GM21717 (cell line): ENCODE measurements around the gene LARP1B.
"Not testable (repeated sequence)": the region's sequence is repeated elsewhere in the genome, so short reads cannot be mapped to it uniquely, and the experiment has no call there.

Experiments used
- ATAC-seq: cut with Tn5 transposase; IDR thresholded peaks from one replicate; pipeline ENCODE4 v1.9.1; 2021; ENCODE audit warnings: mild to moderate bottlenecking, moderate library complexity; ENCODE audit not compliant: unreplicated experiment

LARP1B gene

DNA sequence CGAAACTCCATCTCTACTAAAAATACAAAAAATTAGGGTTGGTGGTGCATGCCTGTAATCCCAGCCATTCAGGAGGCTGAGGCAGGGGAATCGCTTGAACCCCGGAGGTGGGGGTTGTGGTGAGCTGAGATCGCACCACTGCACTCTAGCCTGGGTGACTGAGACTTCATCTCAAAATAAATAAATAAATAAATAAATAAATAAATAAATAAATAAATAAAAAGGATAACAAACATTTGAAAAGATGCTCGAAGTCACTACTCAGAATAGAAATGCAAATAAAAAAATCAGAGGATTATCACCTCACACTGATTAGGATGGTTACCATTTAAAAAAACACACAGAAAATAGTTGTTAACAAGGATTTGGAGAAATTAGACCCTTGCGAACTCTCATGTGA is 73.8 kb downstream of the LARP1B start:
- no peak for ATAC-seq

DNA sequence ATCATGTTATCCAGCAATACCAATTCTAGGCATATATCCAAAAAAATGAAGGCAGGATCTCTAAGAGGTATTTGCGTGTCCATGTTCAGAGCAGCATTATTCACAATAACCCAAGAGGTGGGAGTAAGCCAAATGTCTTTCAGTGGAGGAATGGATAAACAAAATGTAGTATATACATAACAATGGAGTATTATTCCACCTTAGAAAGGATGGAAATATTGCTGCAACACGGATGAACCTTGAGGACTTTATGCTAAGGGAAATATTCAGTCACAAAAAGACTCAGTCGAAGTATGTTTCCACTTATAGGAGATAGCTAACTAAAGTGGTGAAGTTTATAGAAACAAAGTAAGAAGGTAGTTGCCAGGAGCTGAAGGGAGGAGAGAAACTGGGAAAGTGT is 74.3 kb downstream of the LARP1B start:
- no peak for ATAC-seq

DNA sequence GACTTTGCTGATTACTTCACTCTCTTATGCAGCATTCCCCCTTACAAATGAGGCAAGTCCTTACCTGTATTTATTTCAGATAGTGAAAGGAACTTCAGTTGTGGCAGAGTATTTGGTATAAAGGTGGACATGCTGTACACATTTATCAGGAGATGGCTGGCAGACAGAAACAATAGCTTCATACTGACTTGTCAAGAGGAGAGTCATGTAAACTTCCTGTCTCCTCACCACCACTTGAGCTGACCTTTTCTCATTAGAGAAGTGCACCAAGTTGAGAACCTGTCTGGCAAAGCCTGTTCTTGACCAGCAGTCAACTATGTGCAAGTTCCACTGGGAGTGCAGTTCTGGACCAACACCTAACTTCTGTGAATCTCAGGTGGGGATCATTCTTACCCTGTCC is 80.8 kb downstream of the LARP1B start:
- no peak for ATAC-seq

DNA sequence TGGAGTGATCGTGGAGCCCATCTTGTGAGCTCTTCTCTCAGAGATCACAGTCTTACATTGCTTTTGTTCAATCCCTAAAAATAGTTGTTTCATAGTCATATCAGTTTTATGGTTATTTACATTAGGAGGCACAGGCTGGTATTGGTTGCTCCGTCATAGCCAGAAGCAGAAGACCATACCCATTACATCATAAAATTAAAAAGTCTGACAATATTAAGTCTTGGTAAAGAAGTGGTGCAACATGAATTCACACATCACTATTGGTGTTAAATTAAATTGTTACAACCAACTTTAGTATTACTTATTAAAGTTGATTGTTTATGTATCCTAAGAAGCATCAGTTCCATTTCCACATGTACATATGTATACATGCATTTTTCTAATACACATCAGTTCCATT is 84.6 kb downstream of the LARP1B start:
- no peak for ATAC-seq

DNA sequence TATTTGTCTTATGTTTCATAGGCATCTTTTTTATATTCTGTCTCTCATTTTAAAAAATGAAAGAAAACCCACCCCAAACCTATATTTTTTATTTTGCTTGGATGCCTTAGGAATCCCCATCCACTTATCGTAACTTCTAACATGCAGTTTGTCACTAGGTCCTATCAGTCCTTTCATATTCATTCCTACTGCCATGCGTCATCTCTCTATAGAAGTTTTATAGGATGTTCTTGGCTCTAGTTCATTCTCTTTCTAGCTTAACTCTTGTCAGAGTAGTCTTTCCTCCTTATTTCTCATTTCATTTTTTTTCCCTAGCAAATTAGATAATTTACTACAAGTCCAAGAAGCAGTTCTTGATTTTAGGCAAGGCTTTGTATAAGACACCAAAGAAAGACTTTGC is 92.7 kb downstream of the LARP1B start:
- no peak for ATAC-seq

DNA sequence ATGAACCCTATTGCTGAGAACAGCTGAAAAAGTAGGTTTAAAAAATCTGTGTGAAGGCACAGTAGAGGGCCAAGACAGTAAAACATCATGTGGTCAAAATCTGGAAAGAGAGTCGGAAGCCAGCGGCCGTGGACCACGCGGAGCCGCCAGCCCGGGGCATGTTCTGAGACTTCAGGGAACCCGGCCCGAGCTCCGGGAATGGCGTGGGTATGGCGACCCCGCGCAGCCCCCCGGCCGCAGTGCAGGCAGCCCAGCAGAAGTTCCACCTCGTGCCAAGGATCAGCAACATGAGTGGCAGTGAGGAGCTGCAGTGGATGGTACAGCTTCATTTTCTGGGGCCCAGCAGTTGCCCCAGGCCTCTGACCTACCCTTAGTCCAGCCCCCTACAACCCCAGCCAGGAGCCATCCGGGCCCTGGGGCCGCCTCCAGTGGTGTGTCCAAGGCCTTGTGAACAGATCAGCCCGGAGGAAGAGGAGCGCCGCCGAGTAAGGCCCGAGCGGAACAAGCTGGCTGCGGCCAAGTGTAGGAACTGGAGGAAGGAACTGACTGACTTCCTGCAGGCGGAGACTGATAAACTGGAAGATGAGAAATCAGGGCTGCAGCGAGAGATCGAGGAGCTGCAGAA is 94.2 kb downstream of the LARP1B start:
- ATAC-seq, result no peak

DNA sequence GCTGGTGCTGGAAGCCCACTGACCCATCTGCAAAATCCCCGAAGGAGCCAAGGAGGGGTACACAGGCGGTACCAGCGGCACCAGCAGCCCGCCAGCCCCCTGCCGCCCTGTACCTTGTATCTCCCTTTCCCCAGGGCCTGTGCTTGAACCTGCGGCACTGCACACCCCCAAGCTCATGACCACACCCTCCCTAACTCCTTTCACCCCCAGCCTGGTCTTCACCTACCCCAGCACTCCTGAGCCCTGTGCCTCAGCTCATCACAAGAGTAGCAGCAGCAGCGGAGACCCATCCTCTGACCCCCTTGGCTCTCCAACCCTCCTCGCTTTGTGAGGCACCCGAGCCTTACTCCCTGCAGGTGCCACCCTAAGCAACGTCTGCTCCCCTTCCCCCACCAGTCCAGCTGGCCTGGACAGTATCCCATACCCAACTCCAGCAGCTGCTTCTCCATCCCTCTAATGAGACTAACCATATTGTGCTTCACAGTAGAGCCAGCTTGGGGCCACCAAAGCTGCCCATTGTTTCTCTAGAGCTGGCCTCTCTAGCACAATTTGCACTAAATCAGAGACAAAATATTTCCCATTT is 94.9 kb downstream of the LARP1B start:
- ATAC-seq, result no peak

DNA sequence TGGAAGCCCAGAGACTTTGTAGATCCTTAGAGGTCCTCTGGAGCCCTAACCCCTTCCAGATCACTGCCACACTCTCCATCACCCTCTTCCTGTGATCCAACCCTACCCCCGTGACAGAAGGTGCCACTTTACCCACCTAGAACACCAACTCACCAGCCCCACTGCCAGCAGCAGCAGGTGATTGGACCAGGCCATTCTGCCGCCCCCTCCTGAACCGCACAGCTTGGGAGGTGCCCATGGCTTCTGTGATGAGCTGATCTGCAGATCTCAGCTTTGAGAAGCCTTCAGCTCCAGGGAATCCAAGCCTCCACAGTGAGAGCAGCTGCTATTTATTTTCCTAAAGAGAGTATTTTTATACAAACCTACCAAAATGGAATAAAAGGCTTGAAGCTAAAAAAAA is 95.4 kb downstream of the LARP1B start:
- not testable (repeated sequence) for ATAC-seq

DNA sequence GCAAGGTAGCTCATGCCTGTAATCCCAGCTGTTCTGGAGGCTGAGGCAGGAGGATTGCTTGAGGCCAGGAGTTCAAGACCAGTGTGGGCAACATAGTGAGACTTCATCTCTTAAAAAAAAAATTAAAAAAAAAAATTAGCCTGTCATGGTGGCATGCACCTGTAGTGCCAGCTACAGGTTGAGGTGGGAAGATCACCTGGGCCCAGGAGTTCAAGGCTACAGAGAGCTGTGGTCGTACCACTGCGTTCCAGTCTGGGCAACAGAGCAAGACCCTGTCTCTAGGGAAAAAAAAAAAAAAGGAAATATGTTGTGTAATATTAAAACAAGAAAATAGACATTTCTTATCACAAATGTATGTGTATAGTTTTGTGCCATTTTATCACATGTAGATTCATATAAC is 97.8 kb downstream of the LARP1B start:
- no peak for ATAC-seq

DNA sequence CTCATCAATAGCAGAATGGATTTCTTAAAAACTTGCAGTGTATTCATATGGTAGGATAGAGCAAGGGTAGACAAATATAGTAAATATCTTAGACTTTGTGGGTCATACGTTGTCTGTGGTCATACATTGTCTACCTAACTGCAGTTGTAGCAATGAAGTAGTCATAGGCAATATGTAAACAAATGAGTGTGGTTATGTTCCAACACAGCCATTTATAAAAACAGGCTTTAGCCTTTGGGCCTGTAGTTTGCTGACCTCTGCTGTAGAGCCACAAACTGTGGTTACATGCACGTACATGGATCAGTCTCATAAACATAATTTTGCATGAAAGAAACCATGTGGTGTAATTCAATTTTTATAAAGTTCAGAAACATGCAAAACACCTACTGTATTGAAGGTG is 98.9 kb downstream of the LARP1B start:
- ATAC-seq, result no peak

DNA sequence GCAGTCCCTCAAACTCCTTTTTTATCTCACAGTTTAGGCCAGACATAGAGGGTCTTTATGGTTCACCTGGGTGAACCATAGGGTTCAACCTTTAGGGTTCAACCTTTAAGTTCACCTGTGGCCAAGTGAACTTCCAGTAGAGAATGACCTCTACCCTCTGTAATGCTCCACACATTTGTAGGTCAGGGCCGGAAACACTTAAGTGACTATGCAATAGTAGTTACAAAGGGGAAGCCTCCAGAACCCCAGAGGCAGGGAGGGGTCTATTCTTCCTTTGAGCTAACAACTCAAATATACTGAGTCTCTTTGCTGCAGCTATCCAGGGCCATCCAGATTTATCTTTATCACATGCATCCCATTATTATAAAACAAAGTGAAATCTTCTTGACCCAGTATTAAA is 100.0 kb downstream of the LARP1B start:
- ATAC-seq, result no peak

DNA sequence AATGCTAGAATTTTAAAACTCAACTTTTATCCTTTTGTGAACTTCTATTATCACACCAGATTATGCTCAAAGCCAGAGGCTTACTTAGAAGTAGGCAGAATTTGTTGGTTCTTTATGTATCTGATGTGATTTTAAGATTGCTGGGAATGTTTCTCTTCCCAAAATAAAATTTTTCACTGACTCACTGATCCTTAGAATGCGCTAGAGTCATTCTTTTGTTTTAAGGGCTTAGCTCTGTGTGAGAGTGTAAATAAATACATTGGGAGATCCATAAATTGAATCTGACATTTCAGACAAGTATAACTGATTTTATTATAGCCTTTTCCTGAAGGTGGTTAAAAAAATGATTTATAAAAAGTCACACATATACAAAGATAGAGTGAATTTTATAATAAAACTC is 101.3 kb downstream of the LARP1B start:
- no peak for ATAC-seq

DNA sequence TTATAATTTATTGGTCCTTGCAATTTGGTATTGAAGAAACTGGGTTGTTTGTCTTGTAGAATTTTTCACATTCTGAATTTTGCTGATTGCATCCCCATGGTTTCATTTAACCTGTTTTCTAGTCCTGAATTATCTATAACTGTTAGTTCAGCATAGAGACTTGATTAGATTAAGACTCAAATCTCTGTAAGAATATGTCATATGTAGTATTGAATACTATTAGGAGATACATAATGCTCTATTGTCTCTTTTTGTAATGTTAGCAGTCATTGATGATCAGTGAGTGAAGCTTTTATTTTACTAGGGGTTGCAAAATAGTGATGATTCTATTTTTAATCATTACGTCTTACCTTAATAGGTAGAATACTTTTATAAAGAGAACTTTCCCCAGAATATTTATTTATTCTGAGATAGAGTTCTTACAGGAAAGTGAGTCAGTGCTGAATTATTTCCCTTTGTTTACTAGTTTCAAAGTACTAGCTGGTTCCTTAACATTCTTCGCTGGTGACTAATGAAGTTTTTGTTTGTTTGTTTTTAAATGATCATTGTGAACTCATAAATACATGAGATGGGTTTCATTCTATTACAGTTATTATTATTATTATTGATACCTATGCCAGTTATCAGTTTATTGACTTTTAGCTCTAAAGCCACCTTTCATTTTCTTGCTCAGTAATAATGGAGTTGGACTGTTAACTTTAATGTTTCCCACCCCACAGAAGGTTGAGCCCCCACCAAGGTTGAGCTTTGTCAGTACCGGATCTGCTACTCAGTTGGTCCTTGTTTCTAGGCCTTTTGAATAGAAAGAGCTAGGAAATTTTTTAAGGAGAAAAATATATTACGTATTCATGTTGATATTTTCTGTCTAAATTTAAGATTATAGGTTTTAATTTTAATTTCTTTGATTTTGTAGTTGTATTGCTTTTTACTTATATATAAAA is 102.3 kb downstream of the LARP1B start:
- ATAC-seq, result no peak

DNA sequence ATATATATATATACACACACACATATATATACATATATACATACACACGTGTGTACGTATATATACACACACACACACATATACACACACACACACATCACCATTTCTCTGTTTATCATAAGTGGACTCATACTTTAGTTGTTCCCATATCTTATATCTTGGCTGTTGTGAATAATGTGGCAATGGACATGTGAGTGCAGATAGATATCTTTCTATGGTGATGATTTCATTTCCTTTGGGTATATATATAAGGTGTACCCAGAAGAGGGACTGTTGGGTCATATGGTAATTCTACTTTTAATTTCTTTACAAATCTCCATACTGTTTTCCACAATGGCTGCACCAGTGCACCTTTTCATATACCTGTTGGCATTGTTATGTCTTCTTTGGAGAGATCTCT is 105.9 kb downstream of the LARP1B start:
- no peak for ATAC-seq

DNA sequence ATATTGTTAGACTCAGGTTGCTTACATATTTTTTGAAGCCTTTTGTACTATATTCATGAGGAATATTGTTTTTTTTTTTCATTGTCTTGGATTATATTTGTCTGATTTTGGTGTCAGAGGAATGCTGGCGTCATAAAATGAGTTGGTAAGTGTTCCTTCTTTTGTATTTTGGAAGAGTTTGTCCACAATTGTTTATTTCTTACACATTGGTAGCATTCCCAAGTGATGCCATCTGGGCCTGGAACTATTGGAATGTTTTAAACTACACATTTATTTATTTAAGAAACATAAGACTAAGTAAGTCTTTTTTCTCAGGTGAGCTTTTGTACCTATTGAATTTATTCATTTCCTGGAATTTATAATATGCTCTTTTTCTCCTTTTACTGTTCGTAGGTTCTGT is 107.6 kb downstream of the LARP1B start:
- no peak for ATAC-seq

DNA sequence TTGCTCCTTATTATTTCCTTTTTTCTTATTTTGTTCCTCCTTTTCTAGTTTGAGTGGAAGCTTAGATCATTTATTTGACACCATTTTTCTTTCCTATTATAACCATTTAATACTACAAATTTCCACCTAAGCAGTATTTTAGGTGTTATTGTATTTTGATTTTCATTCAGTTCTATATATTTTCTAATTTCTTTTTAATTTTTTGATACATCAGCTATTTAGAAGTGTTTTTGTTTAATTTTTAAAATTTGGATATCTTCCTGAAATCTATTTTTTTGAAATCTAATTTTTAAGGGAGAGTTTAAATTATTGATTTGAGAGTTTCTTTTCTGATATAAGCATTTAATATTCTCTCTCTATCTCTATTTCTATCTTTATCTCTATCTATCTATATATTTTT is 108.1 kb downstream of the LARP1B start:
- no peak for ATAC-seq

DNA sequence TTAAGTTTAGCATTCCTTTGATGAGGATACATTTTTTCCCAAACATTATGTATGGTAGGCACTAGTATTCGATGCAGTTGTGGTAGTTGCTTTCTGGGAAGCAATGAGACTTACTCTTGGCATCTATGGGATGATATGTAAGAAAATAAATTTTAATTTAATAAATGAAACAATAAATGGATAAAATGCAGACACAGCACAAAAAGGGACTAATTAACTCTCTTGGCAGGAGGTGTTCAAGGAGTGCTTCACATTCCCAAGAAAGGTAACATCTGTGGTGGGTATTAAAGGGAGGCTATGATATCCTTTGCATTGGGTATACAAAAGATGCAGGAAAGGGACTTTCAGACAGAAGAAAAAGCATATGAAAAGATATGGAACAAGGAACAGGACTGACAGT is 115.5 kb downstream of the LARP1B start:
- ATAC-seq, result no peak

DNA sequence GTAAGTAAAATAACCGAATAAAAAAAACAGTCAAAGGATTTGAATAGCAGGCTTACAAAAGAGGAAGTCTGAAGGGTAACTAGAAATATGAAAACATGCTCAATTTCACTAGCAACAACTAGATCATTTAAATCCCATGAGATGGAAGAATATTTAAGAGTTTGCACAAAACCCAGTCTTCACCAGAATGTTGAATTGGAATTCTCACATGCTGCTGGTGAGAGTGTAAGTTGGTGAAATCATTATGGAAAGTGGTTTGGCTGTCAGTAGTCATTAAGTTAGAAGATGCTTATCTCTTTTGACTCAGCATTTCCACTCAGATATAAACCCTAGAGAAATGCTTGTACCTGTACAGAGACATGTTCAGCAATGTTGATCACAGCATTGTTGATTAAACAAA is 116.4 kb downstream of the LARP1B start:
- ATAC-seq, result no peak

DNA sequence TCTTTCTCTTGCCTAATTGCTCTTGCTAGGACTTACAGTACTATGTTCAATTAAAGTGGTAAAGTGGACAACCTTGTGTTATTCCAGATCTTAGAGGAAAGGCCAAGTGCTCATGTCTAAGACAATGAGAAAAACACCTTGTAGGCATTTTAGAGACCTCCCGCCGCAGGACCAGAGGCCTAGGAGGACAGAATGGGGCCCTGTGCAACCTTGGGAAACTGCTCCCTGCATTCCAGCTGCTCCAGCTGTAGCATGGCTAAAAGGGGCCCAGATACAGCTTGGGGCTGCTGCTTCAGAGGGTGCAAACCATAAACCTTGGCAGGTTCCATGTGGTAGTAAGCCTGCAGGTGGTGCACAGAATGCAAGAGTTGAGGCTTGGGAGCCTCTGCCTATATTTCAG is 125.5 kb downstream of the LARP1B start:
- no peak for ATAC-seq

DNA sequence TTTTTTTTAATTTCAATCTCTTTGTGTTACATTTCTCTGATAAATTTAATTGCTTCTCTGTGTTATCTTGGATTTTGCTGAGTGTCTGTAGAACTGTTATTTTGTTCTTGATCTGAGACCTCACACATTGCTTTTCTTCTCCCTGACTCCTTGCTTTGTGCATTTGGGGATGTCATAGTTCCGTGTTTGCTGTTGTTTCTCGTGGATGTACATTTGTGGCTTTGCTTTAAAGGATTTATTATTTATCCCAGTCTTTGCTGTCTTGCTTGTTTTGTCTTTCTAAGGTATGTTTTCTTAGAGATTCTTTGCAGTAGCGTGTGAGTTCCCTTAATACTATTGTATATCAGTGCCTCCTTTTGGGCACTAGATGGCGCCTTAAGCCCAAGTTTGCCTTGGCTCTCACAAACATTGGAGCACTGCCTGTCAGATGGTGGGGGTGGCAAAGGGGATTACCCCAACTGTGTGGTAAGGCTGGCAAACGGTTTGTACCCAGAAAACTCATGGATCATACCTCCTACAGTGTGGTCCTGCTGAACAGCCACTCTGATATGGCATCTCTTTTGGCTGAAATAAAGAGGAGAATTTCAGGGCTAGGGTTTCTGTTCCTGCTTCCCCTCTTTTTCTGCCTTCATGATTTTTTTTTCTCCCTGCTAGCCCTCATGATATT is 130.1 kb downstream of the LARP1B start:
- peak; percentile 99 for ATAC-seq
